NCI-H2107 treated with DMSO at 0.1 percent for 48 hours (cell line): ENCODE measurements around the gene OR52E1.

Experiments
- DNase-seq: peaks from one replicate; lab custom pipeline; 2025; ENCODE audit not compliant: unreplicated experiment; lab: John Stamatoyannopoulos, UW

Gene OR52E1

DNA sequence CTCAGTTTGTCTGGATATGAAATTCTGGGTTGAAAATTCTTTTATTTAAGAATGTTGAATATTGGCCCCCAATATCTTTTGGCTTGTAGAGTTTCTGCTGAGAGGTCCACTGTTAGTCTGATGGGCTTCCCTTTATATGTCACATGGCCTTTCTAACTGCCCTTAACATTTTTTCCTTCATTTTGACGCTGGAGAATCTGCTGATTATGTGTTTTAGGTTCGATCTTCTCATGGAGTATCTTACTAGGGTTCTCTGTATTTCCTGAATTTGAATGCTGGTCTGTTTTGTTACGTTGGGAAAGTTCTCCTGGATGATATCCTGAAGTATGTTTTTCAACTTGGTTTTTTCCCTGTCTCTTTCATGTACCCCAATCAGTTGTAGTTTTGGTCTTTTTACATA, 46.0 kb downstream of the OR52E1 start:
- no peak for DNase-seq

DNA sequence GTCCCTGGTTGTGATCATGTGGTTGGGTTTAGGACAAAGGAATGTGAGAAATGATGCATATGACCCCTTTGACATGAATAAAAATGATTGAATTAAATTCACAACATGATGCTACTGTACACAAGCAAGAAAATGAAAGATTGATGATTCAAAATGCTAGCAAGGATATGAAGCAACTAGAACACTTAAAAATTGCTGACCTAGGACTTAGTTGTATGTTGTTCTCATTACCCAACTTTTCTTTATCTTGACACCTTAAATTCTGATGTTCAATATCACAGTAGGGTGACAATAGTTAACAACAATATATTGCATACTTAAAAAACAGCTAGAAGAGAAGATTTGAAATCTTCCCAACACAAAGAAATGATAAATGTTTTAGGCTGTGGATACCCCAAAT, 48.2 kb downstream of the OR52E1 start:
- DNase-seq, result no peak

DNA sequence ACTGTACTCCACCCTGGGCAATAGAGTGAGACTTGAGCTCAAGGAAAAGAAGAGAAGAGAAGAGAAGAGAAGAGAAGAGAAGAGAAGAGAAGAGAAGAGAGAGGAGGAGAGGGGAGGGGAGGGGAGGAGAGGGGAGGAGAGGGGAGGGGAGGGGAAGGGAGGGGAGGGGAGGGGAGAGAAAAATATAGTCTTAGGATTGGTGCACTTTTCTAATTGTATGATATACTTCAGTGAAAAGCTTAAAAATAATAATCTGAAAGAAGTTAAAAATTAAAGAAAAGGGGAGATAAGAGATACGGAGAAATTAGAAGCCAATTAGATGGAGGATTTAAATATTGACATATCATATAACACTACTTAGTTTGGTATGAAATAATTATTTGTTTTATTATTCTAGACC, 49.5 kb downstream of the OR52E1 start:
- DNase-seq, result no peak
